HG03108 (cell line): ENCODE measurements around the gene NHSL2.

Source experiments
- ATAC-seq: cut with Tn5 transposase; IDR thresholded peaks from one replicate; pipeline ENCODE4 v1.9.1; 2021; ENCODE audit warnings: moderate library complexity; ENCODE audit not compliant: unreplicated experiment

NHSL2 gene

GRCh38 chrX:72102126-72102525 lies 191.5 kb downstream of the NHSL2 start:
- no peak for ATAC-seq

GRCh38 chrX:72102760-72103159 lies 192.1 kb downstream of the NHSL2 start:
- ATAC-seq, result no peak

- ATAC-seq, result peak; percentile 38
These were observed 194.8 kb downstream of the NHSL2 start for GRCh38 chrX:72105436-72105835.

GRCh38 chrX:72107320-72107719 lies 196.7 kb downstream of the NHSL2 start:
- ATAC-seq, result no peak

- ATAC-seq, result no peak
These were observed 197.4 kb downstream of the NHSL2 start for GRCh38 chrX:72107841-72108595.

- no peak for ATAC-seq
These were observed 198.0 kb downstream of the NHSL2 start for GRCh38 chrX:72108666-72109065.

GRCh38 chrX:72110051-72110875 lies 199.6 kb downstream of the NHSL2 start:
- ATAC-seq, result no peak

- no peak for ATAC-seq
These were observed 200.4 kb downstream of the NHSL2 start for GRCh38 chrX:72110876-72111708.

- no peak for ATAC-seq
These were observed 202.8 kb downstream of the NHSL2 start for GRCh38 chrX:72113461-72113860.

- ATAC-seq, result no peak
These were observed 203.7 kb downstream of the NHSL2 start for GRCh38 chrX:72114306-72114705.

GRCh38 chrX:72114807-72115206 lies 204.2 kb downstream of the NHSL2 start:
- ATAC-seq, result no peak

GRCh38 chrX:72115380-72115779 lies 204.7 kb downstream of the NHSL2 start:
- ATAC-seq, result no peak

- no peak for ATAC-seq
These were observed 207.1 kb downstream of the NHSL2 start for GRCh38 chrX:72117636-72118210.

- ATAC-seq, result no peak
These were observed 210.2 kb downstream of the NHSL2 start for GRCh38 chrX:72120837-72121236.

GRCh38 chrX:72121383-72121782 lies 210.7 kb downstream of the NHSL2 start:
- ATAC-seq, result peak; percentile 61

GRCh38 chrX:72122621-72123337 lies 212.1 kb downstream of the NHSL2 start:
- ATAC-seq, result no peak

- ATAC-seq, result no peak
These were observed 213.0 kb downstream of the NHSL2 start for GRCh38 chrX:72123471-72124185.

- ATAC-seq, result no peak
These were observed 214.0 kb downstream of the NHSL2 start for GRCh38 chrX:72124540-72125201.
